ENCODE measurements around the gene MYO15A. TPM values are rescaled to one million over a fixed set of nuclear protein-coding genes. Genes with fewer than 3 reads are reported as not detected.

The MYO15A gene
- total RNA-seq, 4 donors from 2014 or later, result 0.33 to 0.98 (median 0.61) TPM

- 97% methylated on average over 2 of the region's 2 CpGs for WGBS
- intact Hi-C loops (cut with DNase I), result no loop called here
These were observed 18.9 kb upstream of the MYO15A start for GRCh38 chr17:18089613-18090012.

GRCh38 chr17:18093616-18094408 is 14.7 kb upstream of the MYO15A start:
- no peak overlapping the region for H3K27ac ChIP-seq (replicated peaks in 1 of 4)
- peaks cover 20 to 76% (median 52%) of the 10 kb centered on the region in 4 donors for H3K36me3 ChIP-seq
- no peak for DNase-seq (ENCODE audit: extremely low spot score)
- WGBS, result 79% methylated on average over 15 of the region's 15 CpGs
- peaks cover under 1 to 11% (median 7%) of the 10 kb centered on the region in 4 donors for H3K4me1 ChIP-seq
- no peak for TF ChIP-seq POLR2AphosphoS5 (IDR thresholded peaks at IDR 0.05)
- no peak for TF ChIP-seq POLR2A (IDR thresholded peaks at IDR 0.05; ENCODE audit: low read depth)
- TF ChIP-seq CTCF (IDR thresholded peaks at IDR 0.05), result peak in 1 of 3 experiments; percentile 14
- no peak for TF ChIP-seq EP300 (IDR thresholded peaks at IDR 0.05)
- no peaks in the 10 kb centered on the region for H3K9me3 ChIP-seq
- intact Hi-C loops (cut with DNase I), result no loop called here
- no peak overlapping the region for H3K4me3 ChIP-seq
- H3K27me3 ChIP-seq, result no peaks in the 10 kb centered on the region

More at GRCh38 chr17:18089613-18090012, 18.9 kb upstream of the MYO15A start:
- Histone ChIP-seq H3K4me3 (no peak overlapping the region), H3K27ac (replicated peaks in 1 of 4) (no peak overlapping the region), H3K9me3 (no peaks in the 10 kb centered on the region), H3K27me3 (no peaks in the 10 kb centered on the region), H3K4me1 (peaks cover 7 to 27% (median 22%) of the 10 kb centered on the region in 4 donors), H3K36me3 (peaks cover 4 to 35% (median 13%) of the 10 kb centered on the region in 4 donors)
- no peak for DNase-seq (ENCODE audit: extremely low spot score)
- TF ChIP-seq POLR2A (IDR thresholded peaks at IDR 0.05; ENCODE audit: low read depth) (no peak), POLR2AphosphoS5 (IDR thresholded peaks at IDR 0.05) (no peak), EP300 (IDR thresholded peaks at IDR 0.05) (no peak), CTCF (IDR thresholded peaks at IDR 0.05) (no peak)

GRCh38 chr17:18094409-18094807 is 14.1 kb upstream of the MYO15A start:
- TF ChIP-seq POLR2A (IDR thresholded peaks at IDR 0.05; ENCODE audit: low read depth) (no peak), CTCF (IDR thresholded peaks at IDR 0.05) (no peak), POLR2AphosphoS5 (IDR thresholded peaks at IDR 0.05) (no peak), EP300 (IDR thresholded peaks at IDR 0.05) (no peak)
- intact Hi-C loops (cut with DNase I), result no loop called here
- 97% methylated on average over 10 of the region's 10 CpGs for WGBS
- no peaks in the 10 kb centered on the region for H3K9me3 ChIP-seq
- no peaks in the 10 kb centered on the region for H3K27me3 ChIP-seq
- DNase-seq (ENCODE audit: extremely low spot score), result no peak
- H3K27ac ChIP-seq (replicated peaks in 1 of 4), result no peak overlapping the region
- no peak overlapping the region for H3K4me3 ChIP-seq
- peaks cover 0 to 6% (median 2%) of the 10 kb centered on the region in 4 donors for H3K4me1 ChIP-seq
- peaks cover 23 to 82% (median 58%) of the 10 kb centered on the region in 4 donors for H3K36me3 ChIP-seq

GRCh38 chr17:18099516-18099915 is 9.0 kb upstream of the MYO15A start:
- Histone ChIP-seq H3K4me1 (no peaks in the 10 kb centered on the region), H3K27ac (replicated peaks in 1 of 4) (no peak overlapping the region), H3K9me3 (no peaks in the 10 kb centered on the region), H3K4me3 (no peak overlapping the region), H3K36me3 (peaks cover 23 to 95% (median 87%) of the 10 kb centered on the region in 4 donors), H3K27me3 (no peaks in the 10 kb centered on the region)
- TF ChIP-seq POLR2AphosphoS5 (IDR thresholded peaks at IDR 0.05), result no peak
- TF ChIP-seq EP300 (IDR thresholded peaks at IDR 0.05), result no peak
- TF ChIP-seq CTCF (IDR thresholded peaks at IDR 0.05), result no peak
- TF ChIP-seq POLR2A (IDR thresholded peaks at IDR 0.05; ENCODE audit: low read depth), result no peak
- DNase-seq (ENCODE audit: extremely low spot score), result no peak
- intact Hi-C loops (cut with DNase I), result no loop called here
- WGBS, result 95% methylated on average over 14 of the region's 14 CpGs

Data from esophagus muscularis mucosa (tissue), 4 donors.